SK-N-SH (cell line): ENCODE results near the gene SULF2. TPM values are rescaled to one million over a fixed set of nuclear protein-coding genes. Genes with fewer than 3 reads are reported as not detected.

Experiments
- CTCF ChIA-PET: fragments of 300-600, 350-600 bp; formaldehyde crosslinking; extraction: SDS; loops from one replicate; lab custom pipeline; 2021; lab: Yijun Ruan, JAX
- POLR2A ChIA-PET: fragments of 350-600 bp; sonication (Branson Sonifier 250); formaldehyde crosslinking; extraction: SDS; loops from one replicate; lab custom pipeline; 2020; ENCODE audit warnings: antibody characterized with exemption, inconsistent platforms; lab: Yijun Ruan, JAX
- DNase-seq: peaks from one replicate; pipeline ENCODE4 v3.0.0; 2012
- H2AFZ ChIP-seq: fragments of 200-600 bp; sonication (generic); 2 replicates; pipeline ENCODE4 v1.8.1; 2016; ENCODE audit warnings: antibody characterized with exemption, mild to moderate bottlenecking, low read depth
- H3F3A ChIP-seq: fragments of 200-600 bp; sonication (generic); replicated peaks from 2 replicates; pipeline ENCODE3; 2016; ENCODE audit warnings: antibody characterized with exemption, mild to moderate bottlenecking; ENCODE audit not compliant: insufficient read depth
- H3K27ac ChIP-seq, 2 experiments: fragments of 200-500 bp in 1 of 2; fragments of 200-600 bp in 1 of 2; sonication (Bioruptor generic) in 1 of 2; sonication (generic), shearing (Covaris generic) in 1 of 2; 2 replicates each; pipeline versions ENCODE4 v1.5.1 to v1.6.1; 2014 to 2016; ENCODE audit warnings: low read depth in 2 of 2, inconsistent platforms in 1 of 2, low read length in 1 of 2, mild to moderate bottlenecking in 1 of 2, mixed read lengths in 1 of 2
- H3K27me3 ChIP-seq: fragments of 200-600 bp; sonication (generic), shearing (Covaris generic); 2 replicates; pipeline ENCODE4 v1.6.1; 2016; ENCODE audit warnings: mixed run types; ENCODE audit not compliant: insufficient read depth
- H3K36me3 ChIP-seq, 2 experiments: fragments of 200-500 bp in 1 of 2; fragments of 200-600 bp in 1 of 2; sonication (Bioruptor generic) in 1 of 2; sonication (generic) in 1 of 2; replicated peaks in 1 of 2; 2 replicates each; pipeline versions ENCODE3 to v1.5.1; 2014 to 2016; ENCODE audit warnings: low read length in 1 of 2, mild to moderate bottlenecking in 1 of 2; ENCODE audit not compliant: insufficient read depth in 2 of 2, control insufficient read depth in 1 of 2
- H3K4me1 ChIP-seq, 2 experiments: fragments of 200-500 bp in 1 of 2; fragments of 200-600 bp in 1 of 2; sonication (Bioruptor generic) in 1 of 2; sonication (generic), shearing (Covaris generic) in 1 of 2; 2 replicates each; pipeline versions ENCODE4 v1.5.1 to v1.6.1; 2014 to 2016; ENCODE audit warnings: low read depth in 1 of 2, low read length in 1 of 2, mixed run types in 1 of 2; ENCODE audit not compliant: insufficient read depth in 2 of 2, control insufficient read depth in 1 of 2
- H3K4me2 ChIP-seq: fragments of 200-600 bp; sonication (generic), shearing (Covaris generic); 2 replicates; pipeline ENCODE4 v1.6.1; 2017; ENCODE audit warnings: mixed run types
- H3K4me3 ChIP-seq, 2 experiments: fragments of 200-500 bp in 1 of 2; fragments of 200-600 bp in 1 of 2; sonication (Bioruptor generic) in 1 of 2; sonication (generic), shearing (Covaris generic) in 1 of 2; 2 replicates each; pipeline versions ENCODE4 v1.5.1 to v1.8.1; 2014 to 2016; ENCODE audit warnings: low read depth in 2 of 2, inconsistent platforms in 1 of 2, low read length in 1 of 2, mild to moderate bottlenecking in 1 of 2, mixed read lengths in 1 of 2, moderate library complexity in 1 of 2
- H3K79me2 ChIP-seq: fragments of 200-600 bp; sonication (generic); 2 replicates; pipeline ENCODE4 v1.8.1; 2017; ENCODE audit warnings: mild to moderate bottlenecking; ENCODE audit not compliant: insufficient read depth
- H3K9ac ChIP-seq: fragments of 200-600 bp; sonication (generic); 2 replicates; pipeline ENCODE4 v1.6.1; 2017; ENCODE audit warnings: mixed run types
- H3K9me2 ChIP-seq: fragments of 200-600 bp; sonication (generic); 2 replicates; pipeline ENCODE4 v1.6.1; 2017; ENCODE audit warnings: mixed run types
- H3K9me3 ChIP-seq: fragments of 200-600 bp; sonication (generic); 2 replicates; pipeline ENCODE4 v1.6.1; 2017; ENCODE audit warnings: mixed run types, mild to moderate bottlenecking, moderate library complexity
- H4K20me1 ChIP-seq: fragments of 200-600 bp; sonication (generic); 2 replicates; pipeline ENCODE4 v1.6.1; 2017; ENCODE audit warnings: mild to moderate bottlenecking, mixed run types; ENCODE audit not compliant: insufficient read depth
- CHD2 ChIP-seq: fragments of 150-350 bp; IDR thresholded peaks from 2 replicates; pipeline ENCODE4 v1.6.1; 2018; ENCODE audit warnings: low read length; ENCODE audit not compliant: partially characterized antibody
- ELF1 ChIP-seq: IDR thresholded peaks from 2 replicates; pipeline ENCODE4 v1.4.0; 2012
- FOXJ3 ChIP-seq: sonication (generic); formaldehyde crosslinking; IDR thresholded peaks from 2 replicates; pipeline ENCODE4 v1.5.1; 2020; ENCODE audit warnings: mild to moderate bottlenecking, missing genetic modification reagents
- FOXM1 ChIP-seq: IDR thresholded peaks from 2 replicates; pipeline ENCODE4 v1.4.0; 2012; ENCODE audit warnings: low read depth, mild to moderate bottlenecking
- GABPA ChIP-seq: IDR thresholded peaks from 2 replicates; pipeline ENCODE4 v1.4.0; 2012; ENCODE audit warnings: low read depth, mild to moderate bottlenecking
- JUND ChIP-seq: IDR thresholded peaks from 2 replicates; pipeline ENCODE4 v1.4.0; 2012
- MEF2A ChIP-seq: IDR thresholded peaks from 2 replicates; pipeline ENCODE4 v1.4.0; 2012; ENCODE audit warnings: low read depth, borderline replicate concordance
- PBX3 ChIP-seq: IDR thresholded peaks from 2 replicates; pipeline ENCODE4; 2012
- POLR2AphosphoS5 ChIP-seq: IDR thresholded peaks from 2 replicates; pipeline ENCODE4 v1.6.1; 2012; ENCODE audit warnings: low read depth, low read length
- RAD21 ChIP-seq: IDR thresholded peaks from 2 replicates; pipeline ENCODE4 v1.6.1; 2012; ENCODE audit warnings: mild to moderate bottlenecking, low read length
- RCOR1 ChIP-seq: fragments of 150-350 bp; IDR thresholded peaks from 2 replicates; pipeline ENCODE4 v1.6.1; 2017; ENCODE audit warnings: antibody characterized with exemption, low read length
- REST ChIP-seq: IDR thresholded peaks from 2 replicates; pipeline ENCODE4 v1.6.1; 2012; ENCODE audit warnings: mild to moderate bottlenecking, low read depth, low read length, moderate library complexity
- RXRA ChIP-seq: IDR thresholded peaks from 2 replicates; pipeline ENCODE4 v1.4.0; 2012; ENCODE audit warnings: low read depth, mild to moderate bottlenecking, borderline replicate concordance
- SIN3A ChIP-seq: IDR thresholded peaks from 2 replicates; pipeline ENCODE4 v1.6.1; 2012; ENCODE audit warnings: low read depth, mild to moderate bottlenecking, low read length, moderate library complexity, borderline replicate concordance
- SMC3 ChIP-seq: IDR thresholded peaks from 2 replicates; pipeline ENCODE4 v1.6.1; 2012; ENCODE audit warnings: low read depth, low read length, improper control_type of control experiment
- USF1 ChIP-seq: IDR thresholded peaks from 2 replicates; pipeline ENCODE4 v1.4.0; 2012; ENCODE audit warnings: low read depth, borderline replicate concordance
- YY1 ChIP-seq: IDR thresholded peaks from 2 replicates; pipeline ENCODE4 v1.4.0; 2012; ENCODE audit warnings: low read depth, mild to moderate bottlenecking
- ZBTB33 ChIP-seq: IDR thresholded peaks from 2 replicates; pipeline ENCODE4 v1.4.0; 2012; ENCODE audit warnings: low read depth, borderline replicate concordance
- WGBS: methylation state at CpG from one replicate; pipeline ENCODE4 v1.1.6; 2017; ENCODE audit warnings: low lambda C conversion rate; 5-methylcytosine and 5-hydroxymethylcytosine counted together
- polyA plus RNA-seq, 3 experiments: library from polyadenylated mRNA; depleted of rRNA; stranded (reverse); fragments of >200 nt; gene quantifications; 2 replicates each; pipeline ENCODE4 v1.2.3, GENCODE V29; 2012

SULF2 gene
- polyA plus RNA-seq, 1 of the 3 experiments (the other 2 are of a cell fraction), result 20.2 TPM

GRCh38 chr20:47770935-47771334, 14.3 kb downstream of the SULF2 start:
- no peak for DNase-seq
- Histone ChIP-seq H4K20me1 (no peaks in the 10 kb centered on the region), H3K27ac (no peak overlapping the region), H3K79me2 (no peaks in the 10 kb centered on the region), H2AFZ (no peak overlapping the region), H3K9me2 (no peaks in the 10 kb centered on the region), H3K9me3 (no peaks in the 10 kb centered on the region), H3K36me3 (no peaks in the 10 kb centered on the region), H3K9ac (no peak overlapping the region), H3F3A (no peaks in the 10 kb centered on the region)
- 43% methylated on average over 2 of the region's 12 CpGs for WGBS
- CTCF ChIA-PET, result interaction anchor here (1.2 to 1.3 kb wide), 4 partner anchors 16 to 498 kb away, joined by 3 to 6 read pairs (median 3); no protein-coding TSS in a partner anchor
- TF ChIP-seq FOXM1, result no peak
- no peak for TF ChIP-seq ZBTB33
- TF ChIP-seq USF1, result no peak
- no peak for TF ChIP-seq JUND
- TF ChIP-seq CHD2, result no peak
- TF ChIP-seq, all 33 proteins: peak for 0
- Histone ChIP-seq H3K27me3 (no peaks in the 10 kb centered on the region), H3K4me3 (no peak overlapping the region), H3K4me1 (peaks cover 0 to 14% of the 10 kb centered on the region in 2 experiments; a peak in 1 of 4 replicates), H3K4me2 (no peak overlapping the region)
- POLR2A ChIA-PET, result no interaction called here

GRCh38 chr20:47768016-47768824, 17.1 kb downstream of the SULF2 start:
- Histone ChIP-seq H3K4me1 (peaks cover 0 to 3% of the 10 kb centered on the region in 2 experiments; a peak in 1 of 4 replicates), H3K27me3 (no peaks in the 10 kb centered on the region), H3K9ac (no peak overlapping the region), H2AFZ (no peak overlapping the region), H3K4me2 (no peak overlapping the region), H3K79me2 (no peaks in the 10 kb centered on the region), H3K9me2 (no peaks in the 10 kb centered on the region), H3F3A (no peaks in the 10 kb centered on the region), H3K27ac (no peak overlapping the region), H3K36me3 (no peaks in the 10 kb centered on the region), H4K20me1 (no peaks in the 10 kb centered on the region), H3K9me3 (no peaks in the 10 kb centered on the region), H3K4me3 (no peak overlapping the region)
- CTCF ChIA-PET, result interaction anchor here (0.6 to 0.8 kb wide), 2 partner anchors 90 to 534 kb away, joined by 3 read pairs; no protein-coding TSS in a partner anchor
- WGBS, result 76% methylated on average over 11 of the region's 16 CpGs
- TF ChIP-seq ELF1 (no peak), RXRA (no peak), MEF2A (no peak), POLR2AphosphoS5 (no peak), SMC3 (no peak), SIN3A (no peak), RCOR1 (no peak), GABPA (no peak), REST (no peak), PBX3 (no peak), RAD21 (no peak), YY1 (no peak), FOXM1 (no peak), JUND (no peak), FOXJ3 (no peak)
- no peak for DNase-seq
- POLR2A ChIA-PET, result no interaction called here
